ENCODE results near the gene RPSA. TPM values are rescaled to one million over a fixed set of nuclear protein-coding genes. Genes with fewer than 3 reads are reported as not detected.

RPSA gene
- total and polyA plus RNA-seq, 2 experiments from 2014 or later = 1,591 to 1,827 TPM

Small RNA genes lying within 50 kb of the gene (small RNA-seq; reads per million reads assigned to genes)
- gene SNORA6 (ENCODE audit: low replicate concordance) = not detected
- not detected for gene SNORA62 (ENCODE audit: low replicate concordance)

Other genes with a start within 250 kb of the RPSA start
- gene XIRP1, start 214.1 kb upstream of the RPSA start, total RNA-seq (2014; rRNA removed; shearing (Covaris generic)) = not detected in 2 replicates
- gene XIRP1, start 214.1 kb upstream of the RPSA start, polyA plus RNA-seq (2016; fragmentation: Nextera tagmentation; extraction: Ambion mirVana) = 0.03 TPM in 1 of 2 replicates, not detected in the other
- gene CX3CR1, start 126.7 kb upstream of the RPSA start, total RNA-seq (2014; rRNA removed; shearing (Covaris generic)) = 0.24 TPM in 1 of 2 replicates, not detected in the other
- gene CX3CR1, start 126.7 kb upstream of the RPSA start, polyA plus RNA-seq (2016; fragmentation: Nextera tagmentation; extraction: Ambion mirVana) = 0.42 TPM in 1 of 2 replicates, not detected in the other
- not detected in 2 replicates for gene CCR8, start 77.0 kb upstream of the RPSA start, total RNA-seq (2014; rRNA removed; shearing (Covaris generic))
- 0.23 and 0.55 TPM in 2 replicates for gene CCR8, start 77.0 kb upstream of the RPSA start, polyA plus RNA-seq (2016; fragmentation: Nextera tagmentation; extraction: Ambion mirVana)
- 35.9 and 61.9 TPM in 2 replicates for gene SLC25A38, start 23.4 kb upstream of the RPSA start, total RNA-seq (2014; rRNA removed; shearing (Covaris generic))
- 19.8 and 23.9 TPM in 2 replicates for gene SLC25A38, start 23.4 kb upstream of the RPSA start, polyA plus RNA-seq (2016; fragmentation: Nextera tagmentation; extraction: Ambion mirVana)
- not detected in 2 replicates for gene MOBP, start 61.0 kb downstream of the RPSA start, total RNA-seq (2014; rRNA removed; shearing (Covaris generic))
- gene MOBP, start 61.0 kb downstream of the RPSA start, polyA plus RNA-seq (2016; fragmentation: Nextera tagmentation; extraction: Ambion mirVana) = not detected in 2 replicates